HUES6 (cell line): ENCODE data around the gene MAN2A2.

Experiments
- H3K27ac ChIP-seq: 2 replicates; pipeline ENCODE4 v1.7.0; 2013; ENCODE audit warnings: low read depth, mild to moderate bottlenecking, low read length, inconsistent platforms
- H3K27me3 ChIP-seq: 2 replicates; pipeline ENCODE4 v1.6.1; 2013; ENCODE audit warnings: low read length; ENCODE audit not compliant: control insufficient read depth, insufficient read depth
- H3K36me3 ChIP-seq: 2 replicates; pipeline ENCODE4 v1.6.1; 2013; ENCODE audit warnings: low read length; ENCODE audit not compliant: control insufficient read depth, insufficient read depth
- H3K4me1 ChIP-seq: 2 replicates; pipeline ENCODE4 v1.6.1; 2013; ENCODE audit warnings: low read length; ENCODE audit not compliant: control insufficient read depth, insufficient read depth
- H3K4me3 ChIP-seq: 2 replicates; pipeline ENCODE4 v1.5.1; 2013; ENCODE audit warnings: low read depth, low read length
- H3K9ac ChIP-seq: one replicate; pipeline ENCODE4 v1.6.1; 2013; ENCODE audit warnings: mild to moderate bottlenecking, low read length
- H3K9me3 ChIP-seq: 2 replicates; pipeline ENCODE4 v1.6.1; 2013; ENCODE audit warnings: low read depth, low read length; ENCODE audit not compliant: control insufficient read depth, insufficient read depth

Gene MAN2A2

DNA sequence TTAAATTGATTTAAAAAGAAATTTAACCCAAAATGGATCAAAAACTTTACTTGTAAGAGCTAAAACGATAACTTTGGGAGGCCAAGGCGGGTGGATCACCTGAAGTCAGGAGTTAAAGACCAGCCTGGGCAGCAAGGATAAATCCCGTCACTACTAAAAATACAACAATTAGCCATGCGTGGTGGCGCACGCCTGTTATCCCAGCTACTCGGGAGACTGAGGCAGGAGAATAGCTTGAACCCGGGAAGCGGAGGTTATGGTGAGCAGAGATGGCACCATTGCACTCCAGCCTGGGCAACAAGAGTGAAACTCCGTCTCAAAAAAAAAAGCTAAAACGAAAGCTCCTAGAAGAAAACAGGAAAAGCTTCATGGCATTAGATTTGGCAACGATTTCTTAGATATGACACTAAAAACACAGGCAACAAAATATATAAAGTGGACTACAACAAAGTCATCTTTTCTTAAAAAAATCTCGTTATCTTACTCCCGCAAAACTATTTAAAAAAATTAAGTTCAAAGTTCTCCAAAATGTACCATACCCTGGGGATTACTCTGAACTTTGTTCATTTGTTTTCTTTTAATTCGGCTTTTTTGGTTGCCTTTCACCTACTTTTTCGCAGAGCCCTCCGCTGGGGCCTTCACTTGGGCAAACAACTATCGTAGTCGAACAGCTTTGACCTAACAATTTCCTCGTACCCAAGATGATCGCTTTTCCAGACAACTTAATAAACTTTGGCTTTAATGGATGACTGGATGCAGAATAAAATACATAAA lies 26.3 kb downstream of the MAN2A2 start:
- Histone ChIP-seq H3K9ac (no peak overlapping the region), H3K4me3 (peak overlapping the region; percentile 23; the same call in 1 of the 2 replicates), H3K4me1 (peaks cover 7% of the 10 kb centered on the region; the same call in 1 of the 2 replicates), H3K9me3 (no peaks in the 10 kb centered on the region), H3K36me3 (no peaks in the 10 kb centered on the region), H3K27me3 (peaks cover 8% of the 10 kb centered on the region), H3K27ac (no peak overlapping the region)

- Histone ChIP-seq H3K36me3 (no peaks in the 10 kb centered on the region), H3K27ac (no peak overlapping the region), H3K4me3 (peak overlapping the region; percentile 91), H3K9me3 (no peaks in the 10 kb centered on the region), H3K9ac (no peak overlapping the region), H3K4me1 (peaks cover 12% of the 10 kb centered on the region), H3K27me3 (peaks cover 8% of the 10 kb centered on the region)
Measured at GRCh38 chr15:90930861-90931574, 27.9 kb downstream of the MAN2A2 start.

DNA sequence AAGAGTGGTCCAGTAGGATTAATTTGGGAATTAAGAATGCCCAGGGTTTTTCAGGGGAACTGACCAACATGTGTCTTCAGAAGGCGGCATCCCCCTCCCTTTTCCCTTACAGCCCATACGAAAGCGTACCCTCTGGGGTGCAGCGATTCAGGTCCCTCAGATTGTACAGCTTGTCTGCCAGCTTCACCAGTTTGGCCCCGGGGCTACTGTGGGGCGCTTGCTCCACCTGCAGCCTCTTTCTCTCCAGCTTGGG lies 28.4 kb downstream of the MAN2A2 start:
- Histone ChIP-seq H3K27ac (no peak overlapping the region), H3K9ac (no peak overlapping the region), H3K4me1 (peaks cover 17% of the 10 kb centered on the region), H3K9me3 (no peaks in the 10 kb centered on the region), H3K27me3 (peaks cover 8% of the 10 kb centered on the region), H3K36me3 (peaks cover 3% of the 10 kb centered on the region; the same call in 1 of the 2 replicates), H3K4me3 (peak overlapping the region; percentile 91)

- H3K9ac ChIP-seq: peak within 1 kb of the TSS; percentile 68
- H3K4me3 ChIP-seq: peak within 1 kb of the TSS; percentile 91
- no peaks in the 10 kb centered on the region for H3K9me3 ChIP-seq
- H3K4me1 ChIP-seq: peaks cover 17% of the 10 kb centered on the region
- peaks cover 9% of the 10 kb centered on the region for H3K36me3 ChIP-seq
- H3K27me3 ChIP-seq: peaks cover 8% of the 10 kb centered on the region
- H3K27ac ChIP-seq: no peak within 1 kb of the TSS
Measured at GRCh38 chr15:90931828-90932659, 28.9 kb downstream of the MAN2A2 start, which contains the start of gene HDDC3. Gene HDDC3 (minus strand): TSS chr15:90932549. CDS start chr15:90932540, 9 bp downstream.

GRCh38 chr15:90932660-90932991 lies 29.5 kb downstream of the MAN2A2 start:
- no peak overlapping the region for H3K9ac ChIP-seq
- H3K27me3 ChIP-seq: peaks cover 8% of the 10 kb centered on the region
- H3K4me1 ChIP-seq: peaks cover 17% of the 10 kb centered on the region
- no peaks in the 10 kb centered on the region for H3K9me3 ChIP-seq
- H3K36me3 ChIP-seq: peaks cover 12% of the 10 kb centered on the region
- peak overlapping the region; percentile 91 for H3K4me3 ChIP-seq
- H3K27ac ChIP-seq: no peak overlapping the region

DNA sequence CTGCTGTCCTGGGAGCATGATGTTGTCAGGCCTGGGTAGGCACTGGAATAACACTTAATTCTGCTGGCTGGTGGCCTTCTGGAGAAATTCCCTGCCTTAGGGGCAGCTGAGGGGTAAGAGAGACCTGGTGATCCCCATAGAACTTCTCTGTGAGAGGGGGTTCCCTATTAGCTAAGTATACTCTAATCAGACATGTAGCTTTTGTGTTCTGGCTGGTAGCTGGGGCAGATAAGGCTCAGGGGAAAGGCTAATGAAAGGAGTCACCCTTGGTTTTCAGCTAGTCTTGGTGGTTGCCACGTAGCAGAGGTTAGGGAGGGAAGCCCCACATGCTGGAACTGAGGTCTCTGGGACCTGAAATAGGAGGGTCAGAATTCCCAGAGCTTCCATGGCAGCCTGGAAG lies 30.2 kb downstream of the MAN2A2 start:
- peaks cover 17% of the 10 kb centered on the region for H3K4me1 ChIP-seq
- H3K27me3 ChIP-seq: peaks cover 8% of the 10 kb centered on the region
- no peaks in the 10 kb centered on the region for H3K9me3 ChIP-seq
- no peak overlapping the region for H3K4me3 ChIP-seq
- no peak overlapping the region for H3K27ac ChIP-seq
- no peak overlapping the region for H3K9ac ChIP-seq
- peaks cover 15% of the 10 kb centered on the region for H3K36me3 ChIP-seq

DNA sequence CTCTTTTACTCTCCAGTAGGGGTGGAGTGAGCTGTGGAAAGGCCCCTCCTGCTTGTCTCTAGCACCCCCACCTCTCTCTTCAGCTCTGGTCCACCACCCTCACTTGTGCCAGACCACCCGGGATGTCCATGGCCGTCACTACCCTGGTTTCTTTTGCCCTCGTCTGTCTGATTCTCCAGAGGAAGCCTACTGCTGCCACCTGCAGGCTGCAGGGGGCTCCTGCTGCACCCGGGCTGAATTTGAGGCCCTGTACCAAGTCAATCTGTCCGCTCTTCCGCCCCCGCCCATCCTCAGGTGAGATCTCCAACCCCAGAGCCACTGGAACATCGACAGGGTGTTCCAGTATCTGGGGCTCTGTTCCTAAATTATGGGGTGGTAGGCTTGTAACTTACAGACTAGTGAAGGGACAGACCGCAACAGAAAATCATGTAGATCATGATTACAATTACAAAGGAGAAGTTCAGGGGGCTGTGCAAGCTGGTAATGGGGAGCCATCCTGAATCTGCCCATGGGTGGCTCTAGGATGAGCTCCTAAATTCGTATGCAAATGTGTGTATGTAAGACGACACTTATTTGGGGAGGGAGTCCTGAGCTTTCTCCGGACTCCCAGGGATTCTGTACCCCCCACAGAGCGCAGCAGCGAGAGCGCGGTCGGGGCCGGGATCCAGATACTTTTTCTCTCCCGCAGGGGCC lies 31.3 kb downstream of the MAN2A2 start:
- Histone ChIP-seq H3K9ac (peak overlapping the region; percentile 23), H3K4me1 (peaks cover 17% of the 10 kb centered on the region)

DNA sequence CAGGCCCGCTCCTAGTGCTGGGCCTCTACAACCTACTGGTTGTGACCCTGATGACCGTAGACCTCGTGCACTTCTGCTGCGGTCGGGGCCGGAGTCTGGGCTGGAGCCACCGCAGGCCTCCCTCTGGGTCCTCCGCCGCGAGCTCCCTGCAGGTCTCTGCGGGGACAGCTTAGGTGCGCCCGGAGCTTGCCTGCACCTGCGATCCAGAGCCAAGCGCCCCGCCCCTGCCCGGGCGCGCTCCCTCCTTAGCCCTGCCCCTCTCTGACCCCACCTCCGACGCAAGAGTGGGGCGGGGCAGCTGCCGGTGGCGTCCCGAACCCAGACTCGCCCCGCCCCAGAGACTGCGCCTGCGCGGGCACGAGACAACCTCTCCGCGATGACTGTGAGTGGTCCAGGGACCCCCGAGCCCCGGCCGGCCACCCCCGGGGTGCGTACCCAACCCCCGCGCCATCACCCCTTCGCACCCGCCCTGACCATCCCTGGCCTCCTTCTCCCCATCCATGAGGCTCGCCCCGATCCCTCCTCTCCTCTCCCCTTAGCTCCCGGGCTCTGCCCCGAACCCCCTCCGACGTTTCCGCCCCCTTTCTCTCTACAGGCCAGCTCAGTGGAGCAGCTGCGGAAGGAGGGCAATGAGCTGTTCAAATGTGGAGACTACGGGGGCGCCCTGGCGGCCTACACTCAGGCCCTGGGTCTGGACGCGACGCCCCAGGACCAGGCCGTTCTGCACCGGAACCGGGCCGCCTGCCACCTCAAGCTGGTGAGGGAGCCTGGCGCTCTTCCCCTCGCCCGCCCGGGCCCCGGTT lies 32.0 kb downstream of the MAN2A2 start, which contains the start of gene UNC45A:
UNC45A (plus strand) TSS at position 337 of the 803 bp plus-strand sequence; CDS start at position 377, 40 bp downstream.
- H3K4me1 ChIP-seq: peaks cover 17% of the 10 kb centered on the region
- H3K27me3 ChIP-seq: peaks cover 8% of the 10 kb centered on the region
- H3K9me3 ChIP-seq: no peaks in the 10 kb centered on the region
- peak within 1 kb of the TSS; percentile 54 for H3K9ac ChIP-seq
- peaks cover 27% of the 10 kb centered on the region for H3K36me3 ChIP-seq
- peak within 1 kb of the TSS; percentile 82 for H3K4me3 ChIP-seq
- H3K27ac ChIP-seq: no peak within 1 kb of the TSS

More for the DNA sequence above, 31.3 kb downstream of the MAN2A2 start:
- H3K27ac ChIP-seq: no peak overlapping the region
- H3K9me3 ChIP-seq: no peaks in the 10 kb centered on the region
- peak overlapping the region; percentile 82 for H3K4me3 ChIP-seq
- peaks cover 8% of the 10 kb centered on the region for H3K27me3 ChIP-seq
- peaks cover 19% of the 10 kb centered on the region for H3K36me3 ChIP-seq

- H3K4me1 ChIP-seq: peaks cover 17% of the 10 kb centered on the region
- H3K4me3 ChIP-seq: no peak overlapping the region
- H3K9me3 ChIP-seq: no peaks in the 10 kb centered on the region
- peaks cover 8% of the 10 kb centered on the region for H3K27me3 ChIP-seq
- no peak overlapping the region for H3K9ac ChIP-seq
- H3K36me3 ChIP-seq: peaks cover 41% of the 10 kb centered on the region
- no peak overlapping the region for H3K27ac ChIP-seq
Measured at GRCh38 chr15:90936823-90937222, 33.7 kb downstream of the MAN2A2 start.

- Histone ChIP-seq H3K4me1 (peaks cover 14% of the 10 kb centered on the region), H3K27me3 (peaks cover 4% of the 10 kb centered on the region), H3K4me3 (no peak overlapping the region), H3K9me3 (no peaks in the 10 kb centered on the region), H3K27ac (no peak overlapping the region), H3K9ac (no peak overlapping the region), H3K36me3 (peaks cover 56% of the 10 kb centered on the region)
Measured at GRCh38 chr15:90938261-90938660, 35.2 kb downstream of the MAN2A2 start.
